ENCODE results near the gene MRPL52.
"Not testable (repeated sequence)": the region's sequence is repeated elsewhere in the genome, so short reads cannot be mapped to it uniquely, and the experiment has no call there.

The MRPL52 gene

DNA sequence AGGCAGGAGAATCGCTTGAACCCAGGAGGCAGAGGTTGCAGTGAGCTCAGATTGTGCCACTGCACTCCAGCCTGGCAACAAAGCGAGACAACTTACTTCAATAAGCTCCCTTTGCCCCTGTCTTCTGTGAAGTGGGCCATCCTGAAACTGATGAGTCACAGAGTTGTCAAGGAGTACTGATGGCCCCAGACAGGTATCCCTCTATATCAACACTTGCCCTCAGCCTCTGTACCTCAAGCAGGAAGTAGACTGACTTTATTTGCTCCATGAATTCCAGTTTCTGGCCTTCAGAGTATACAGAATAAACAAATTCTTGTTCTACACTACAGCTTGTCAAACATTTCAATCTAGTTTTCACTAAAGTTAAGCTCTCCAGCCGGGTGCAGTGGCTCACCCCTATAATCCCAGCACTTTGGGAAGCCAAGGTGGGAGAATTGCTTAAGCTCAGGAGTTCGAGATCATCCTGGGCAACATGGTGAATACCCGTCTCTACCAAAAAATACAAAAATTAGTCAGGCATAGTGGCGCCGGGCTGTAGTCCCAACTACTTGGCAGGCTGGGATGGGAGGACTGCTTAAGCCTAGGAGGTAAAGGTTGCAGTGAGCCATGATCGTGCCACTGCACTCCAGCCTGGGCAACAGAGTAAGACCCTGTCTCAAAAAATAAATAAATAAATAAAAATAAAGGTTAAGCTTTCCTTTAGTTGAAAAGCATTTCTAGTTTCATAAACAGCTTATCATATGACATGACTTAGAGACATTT lies 25.5 kb downstream of the MRPL52 start:
- DNase-seq (ENCODE audit: low spot score) = no peak

DNA sequence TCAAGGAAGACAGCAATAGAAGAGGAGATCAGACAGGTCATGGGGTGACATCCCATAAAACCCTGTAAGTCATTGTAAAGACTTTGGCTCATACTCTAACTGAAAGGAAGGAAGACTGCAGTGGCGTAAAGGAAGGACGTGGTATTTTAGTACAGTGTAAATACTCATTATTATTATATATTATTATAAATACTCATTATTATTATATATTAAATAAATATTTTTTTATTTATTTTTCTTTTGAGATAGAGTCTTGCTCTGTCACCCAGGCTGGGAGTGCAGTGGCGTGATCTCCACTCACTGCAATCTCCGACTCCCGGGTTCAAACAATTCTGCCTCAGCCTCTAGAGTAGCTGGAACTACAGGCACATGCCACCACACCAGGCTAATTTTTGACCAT lies 26.7 kb downstream of the MRPL52 start:
- no peak for DNase-seq (ENCODE audit: low spot score)

DNA sequence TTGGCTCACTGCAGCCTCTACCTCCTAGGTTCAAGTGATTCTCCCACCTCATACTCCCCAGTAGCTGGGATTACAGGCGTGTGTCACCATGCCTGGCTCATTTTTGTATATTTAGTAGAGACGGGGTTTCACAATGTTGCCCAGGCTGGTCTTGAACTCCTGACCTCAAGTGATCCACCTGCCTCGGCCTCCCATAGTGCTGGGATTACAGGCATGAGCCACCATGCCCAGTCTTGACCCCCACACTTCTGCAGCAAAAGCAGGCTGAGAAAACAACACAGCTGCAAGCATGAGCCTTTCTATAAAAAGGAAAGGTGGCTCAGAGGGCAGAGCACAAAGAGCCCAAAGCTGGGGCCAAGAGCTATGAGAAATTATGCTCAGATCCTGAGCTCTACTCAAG lies 30.7 kb downstream of the MRPL52 start:
- not testable (repeated sequence) for DNase-seq (ENCODE audit: low spot score)

DNA sequence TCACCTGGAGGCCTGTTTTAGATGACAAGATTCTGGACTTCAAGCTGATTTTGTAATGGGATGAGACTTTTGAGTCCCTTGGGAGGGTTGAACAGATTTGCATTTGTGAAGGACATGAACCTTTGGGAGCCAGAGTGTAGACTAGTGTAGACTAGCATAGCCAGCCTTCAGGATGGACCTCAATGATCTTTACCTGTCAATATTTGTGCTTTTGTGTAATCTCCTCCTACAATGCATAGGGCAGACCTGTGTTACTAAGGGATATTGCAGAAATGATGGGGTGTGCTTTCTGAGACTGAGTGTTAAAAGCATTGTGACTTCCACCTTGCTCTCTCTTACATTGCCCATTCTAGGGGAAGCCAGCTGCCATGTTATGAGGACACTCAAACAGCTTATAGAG lies 32.0 kb downstream of the MRPL52 start:
- no peak for DNase-seq (ENCODE audit: low spot score)

DNA sequence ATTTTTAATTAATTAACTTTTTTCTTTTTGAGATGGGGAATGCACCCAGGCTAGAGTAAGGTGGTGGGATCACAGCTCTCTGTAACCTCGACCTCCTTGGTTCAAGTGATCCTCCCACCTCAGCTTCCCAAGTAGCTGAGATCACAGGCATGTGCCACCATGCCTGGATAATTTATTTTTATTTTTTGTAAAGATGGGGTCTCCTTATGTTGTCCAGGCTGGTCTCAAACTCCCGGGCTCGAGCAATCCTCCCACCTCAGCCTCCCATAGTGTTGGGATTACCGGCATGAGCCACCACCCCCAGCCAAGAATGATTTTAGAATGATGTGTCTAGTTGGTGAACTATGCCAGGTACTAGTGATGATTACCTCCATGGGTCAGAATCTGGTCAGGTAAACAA lies 35.3 kb downstream of the MRPL52 start:
- DNase-seq (ENCODE audit: low spot score) = no peak

DNA sequence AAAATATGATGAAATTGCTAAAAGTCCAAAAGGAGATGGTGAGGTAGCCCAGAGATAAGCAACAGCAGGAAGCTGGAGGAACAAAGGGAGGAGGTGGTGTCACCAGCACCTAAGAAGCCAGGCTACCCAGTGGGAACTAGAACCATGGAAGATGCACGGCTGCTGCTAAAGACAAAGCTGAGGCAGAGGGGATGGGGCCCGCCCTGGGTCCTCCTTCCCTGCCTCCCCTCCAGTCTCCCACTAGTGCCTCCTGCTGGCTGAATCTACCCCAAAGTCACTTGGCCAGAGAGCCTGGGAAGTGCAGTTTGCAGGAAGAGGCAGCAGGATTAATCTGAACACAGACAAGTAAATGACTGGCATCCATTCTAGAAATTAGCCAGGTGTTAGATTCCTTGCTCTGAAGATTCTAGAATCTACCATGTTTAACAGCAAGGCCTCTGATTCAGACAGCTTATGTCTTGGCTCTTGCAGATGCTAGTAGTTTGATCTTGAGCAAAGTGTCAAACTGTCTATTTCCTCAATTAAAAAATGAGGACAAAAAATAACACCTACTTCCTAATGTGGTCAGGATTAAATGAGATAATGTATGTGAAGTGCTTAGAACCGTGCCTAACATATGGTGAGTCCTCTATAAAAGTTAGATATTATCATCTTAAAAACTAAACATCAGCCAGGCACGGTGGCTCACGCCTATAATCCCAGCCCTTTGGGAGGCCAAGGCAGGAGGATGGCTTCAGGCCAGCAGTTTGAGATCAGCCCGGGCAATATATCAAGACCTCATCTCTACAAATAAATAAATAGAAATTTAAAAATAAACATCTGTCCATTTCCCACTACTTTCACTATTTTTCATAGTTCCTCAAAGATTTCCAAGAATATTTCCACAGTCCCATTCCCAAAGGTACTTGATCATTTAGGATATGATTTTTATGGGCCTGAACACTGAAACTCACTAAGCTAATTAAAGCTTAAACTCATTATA lies 36.0 kb downstream of the MRPL52 start:
- no peak for DNase-seq (ENCODE audit: low spot score)

DNA sequence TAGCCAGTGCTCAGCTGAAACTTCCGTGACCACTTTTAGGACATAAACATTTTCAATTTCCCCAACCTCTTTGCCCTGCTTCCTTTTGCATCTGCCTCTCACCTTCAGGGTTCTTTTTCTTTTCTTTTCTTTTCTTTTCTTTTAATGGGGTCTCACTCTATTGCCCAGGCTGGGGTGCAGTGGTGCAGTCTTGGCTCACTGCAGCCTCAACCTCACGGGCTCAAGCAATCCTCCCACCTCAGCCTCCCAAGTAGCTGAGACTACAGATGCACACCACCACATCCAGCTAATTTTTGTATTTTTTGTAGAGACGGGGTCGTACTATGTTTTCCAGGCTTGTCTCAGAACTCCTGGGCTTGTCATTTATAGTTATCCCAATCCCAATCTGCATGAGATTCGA lies 37.2 kb downstream of the MRPL52 start:
- DNase-seq (ENCODE audit: low spot score) = no peak

DNA sequence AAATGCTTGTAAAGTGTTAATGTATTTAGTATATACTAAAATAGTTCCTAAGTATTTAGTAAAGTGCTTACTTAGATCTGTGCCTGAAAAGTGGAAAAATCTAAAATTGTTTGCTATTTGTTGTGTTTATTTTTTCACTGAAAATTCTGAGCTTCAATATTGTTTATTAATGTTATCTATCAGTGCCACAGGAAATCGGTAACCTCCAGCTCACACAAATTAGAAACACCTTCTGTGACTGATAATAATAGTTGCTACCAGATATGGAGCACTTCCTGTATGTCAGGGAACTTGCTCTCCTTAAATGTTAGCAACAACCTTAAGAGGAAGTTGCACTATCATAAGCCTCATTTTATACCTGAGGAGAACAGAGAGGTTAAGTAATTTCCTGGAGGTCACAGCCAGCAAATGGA lies 41.1 kb downstream of the MRPL52 start:
- DNase-seq (ENCODE audit: low spot score) = no peak

DNA sequence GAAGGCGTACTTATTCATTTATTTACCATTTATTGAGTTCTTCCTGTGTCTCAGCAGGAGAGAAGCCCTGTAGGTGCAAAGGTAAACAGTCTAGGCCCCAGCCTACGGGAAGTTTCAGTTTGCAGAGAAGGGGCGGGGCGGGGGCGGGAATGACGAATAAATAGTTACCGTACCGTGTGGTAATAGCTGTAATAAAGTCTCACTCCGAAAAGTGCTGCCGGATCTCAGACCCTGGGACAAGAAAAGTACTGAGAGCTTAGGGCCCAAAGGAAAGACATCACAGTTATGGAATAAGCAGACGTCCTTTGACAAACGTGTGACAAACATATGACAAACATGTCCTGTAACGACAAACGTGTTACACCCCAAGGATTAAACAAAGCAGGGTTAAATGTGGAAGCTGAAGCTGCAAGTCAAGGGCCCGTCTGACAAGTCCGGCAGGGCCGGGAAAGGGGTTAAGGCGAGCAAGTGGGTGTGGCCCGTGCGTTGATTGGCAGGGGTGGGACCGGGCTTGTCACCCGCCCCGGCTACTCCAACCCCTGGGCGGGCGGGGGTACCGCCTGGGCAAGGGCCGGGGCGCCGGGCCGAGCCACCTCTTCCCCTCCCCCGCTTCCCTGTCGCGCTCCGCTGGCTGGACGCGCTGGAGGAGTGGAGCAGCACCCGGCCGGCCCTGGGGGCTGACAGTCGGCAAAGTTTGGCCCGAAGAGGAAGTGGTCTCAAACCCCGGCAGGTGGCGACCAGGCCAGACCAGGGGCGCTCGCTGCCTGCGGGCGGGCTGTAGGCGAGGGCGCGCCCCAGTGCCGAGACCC lies 41.7 kb downstream of the MRPL52 start, which contains the start of gene LRP10:
TSS of gene LRP10 (plus strand) at position 517 of the 809 bp plus-strand sequence. CDS start 564 bp downstream, outside the sequence.
- DNase-seq (ENCODE audit: low spot score) = peak; percentile 94

DNA sequence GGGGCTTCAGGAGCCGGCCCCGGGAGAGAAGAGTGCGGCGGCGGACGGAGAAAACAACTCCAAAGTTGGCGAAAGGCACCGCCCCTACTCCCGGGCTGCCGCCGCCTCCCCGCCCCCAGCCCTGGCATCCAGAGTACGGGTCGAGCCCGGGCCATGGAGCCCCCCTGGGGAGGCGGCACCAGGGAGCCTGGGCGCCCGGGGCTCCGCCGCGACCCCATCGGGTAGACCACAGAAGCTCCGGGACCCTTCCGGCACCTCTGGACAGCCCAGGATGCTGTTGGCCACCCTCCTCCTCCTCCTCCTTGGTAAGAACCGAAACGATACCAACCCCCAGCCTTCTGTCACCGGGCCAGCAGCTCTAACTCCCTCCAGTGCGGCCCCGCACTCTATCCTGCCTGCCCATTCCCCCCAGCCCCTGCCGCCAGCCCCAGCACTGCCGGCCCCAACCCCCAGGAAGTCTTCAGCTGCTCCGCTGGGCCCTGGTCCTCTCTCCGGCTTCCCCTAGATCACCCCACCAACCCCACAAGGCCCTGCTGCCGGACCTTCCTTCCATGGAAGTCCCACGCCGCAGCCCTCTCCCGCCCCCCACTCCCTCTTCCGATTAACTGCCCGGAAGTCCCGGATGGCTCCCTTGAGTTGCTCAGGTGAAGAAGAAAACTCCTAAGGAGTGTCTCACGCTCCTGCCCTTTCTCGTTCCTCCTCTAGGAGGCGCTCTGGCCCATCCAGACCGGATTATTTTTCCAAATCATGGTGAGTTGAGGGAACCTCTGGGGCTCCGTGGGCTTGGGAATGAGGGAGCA lies 42.5 kb downstream of the MRPL52 start:
- peak; percentile 77 for DNase-seq (ENCODE audit: low spot score)

DNA sequence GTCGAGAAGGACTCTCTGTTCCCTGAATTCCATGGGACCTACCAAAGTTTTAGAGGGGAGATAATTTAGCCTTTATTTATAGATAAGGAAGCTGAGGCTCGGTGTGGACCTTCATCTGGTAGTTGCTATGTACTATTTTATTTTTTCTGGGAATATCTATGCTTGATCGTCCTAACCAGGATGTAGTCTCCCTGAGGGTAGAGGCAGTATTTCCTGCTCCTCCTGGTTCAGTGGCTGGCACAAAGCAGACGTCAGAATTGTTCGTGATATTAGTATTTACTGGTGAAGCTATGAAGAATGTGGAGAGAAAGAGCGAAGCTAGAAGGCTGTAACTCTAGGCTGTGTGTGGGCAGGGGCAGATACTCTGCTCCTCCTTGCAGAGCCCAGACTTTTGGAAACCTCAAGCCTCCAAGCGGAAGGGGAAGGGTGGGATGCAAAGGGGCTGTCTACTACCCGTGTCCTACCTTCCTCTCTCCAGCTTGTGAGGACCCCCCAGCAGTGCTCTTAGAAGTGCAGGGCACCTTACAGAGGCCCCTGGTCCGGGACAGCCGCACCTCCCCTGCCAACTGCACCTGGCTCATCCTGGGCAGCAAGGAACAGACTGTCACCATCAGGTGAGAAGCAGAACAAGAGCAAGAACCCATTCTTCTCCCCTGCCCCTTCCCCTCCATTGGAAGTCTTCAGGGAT lies 43.3 kb downstream of the MRPL52 start:
- DNase-seq (ENCODE audit: low spot score) = no peak

DNA sequence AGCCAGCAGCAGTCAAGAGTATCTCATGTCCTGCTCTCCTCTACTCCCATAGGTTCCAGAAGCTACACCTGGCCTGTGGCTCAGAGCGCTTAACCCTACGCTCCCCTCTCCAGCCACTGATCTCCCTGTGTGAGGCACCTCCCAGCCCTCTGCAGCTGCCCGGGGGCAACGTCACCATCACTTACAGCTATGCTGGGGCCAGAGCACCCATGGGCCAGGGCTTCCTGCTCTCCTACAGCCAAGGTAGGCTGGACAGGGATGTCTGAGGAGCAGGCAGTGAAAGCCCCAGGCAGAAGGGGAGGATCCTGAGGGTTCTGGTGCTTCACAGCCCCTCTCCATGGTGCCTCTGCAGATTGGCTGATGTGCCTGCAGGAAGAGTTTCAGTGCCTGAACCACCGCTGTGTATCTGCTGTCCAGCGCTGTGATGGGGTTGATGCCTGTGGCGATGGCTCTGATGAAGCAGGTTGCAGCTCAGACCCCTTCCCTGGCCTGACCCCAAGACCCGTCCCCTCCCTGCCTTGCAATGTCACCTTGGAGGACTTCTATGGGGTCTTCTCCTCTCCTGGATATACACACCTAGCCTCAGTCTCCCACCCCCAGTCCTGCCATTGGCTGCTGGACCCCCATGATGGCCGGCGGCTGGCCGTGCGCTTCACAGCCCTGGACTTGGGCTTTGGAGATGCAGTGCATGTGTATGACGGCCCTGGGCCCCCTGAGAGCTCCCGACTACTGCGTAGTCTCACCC lies 45.5 kb downstream of the MRPL52 start:
- DNase-seq (ENCODE audit: low spot score) = no peak

DNA sequence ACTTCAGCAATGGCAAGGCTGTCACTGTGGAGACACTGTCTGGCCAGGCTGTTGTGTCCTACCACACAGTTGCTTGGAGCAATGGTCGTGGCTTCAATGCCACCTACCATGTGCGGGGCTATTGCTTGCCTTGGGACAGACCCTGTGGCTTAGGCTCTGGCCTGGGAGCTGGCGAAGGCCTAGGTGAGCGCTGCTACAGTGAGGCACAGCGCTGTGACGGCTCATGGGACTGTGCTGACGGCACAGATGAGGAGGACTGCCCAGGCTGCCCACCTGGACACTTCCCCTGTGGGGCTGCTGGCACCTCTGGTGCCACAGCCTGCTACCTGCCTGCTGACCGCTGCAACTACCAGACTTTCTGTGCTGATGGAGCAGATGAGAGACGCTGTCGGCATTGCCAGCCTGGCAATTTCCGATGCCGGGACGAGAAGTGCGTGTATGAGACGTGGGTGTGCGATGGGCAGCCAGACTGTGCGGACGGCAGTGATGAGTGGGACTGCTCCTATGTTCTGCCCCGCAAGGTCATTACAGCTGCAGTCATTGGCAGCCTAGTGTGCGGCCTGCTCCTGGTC lies 46.1 kb downstream of the MRPL52 start:
- no peak for DNase-seq (ENCODE audit: low spot score)

DNA sequence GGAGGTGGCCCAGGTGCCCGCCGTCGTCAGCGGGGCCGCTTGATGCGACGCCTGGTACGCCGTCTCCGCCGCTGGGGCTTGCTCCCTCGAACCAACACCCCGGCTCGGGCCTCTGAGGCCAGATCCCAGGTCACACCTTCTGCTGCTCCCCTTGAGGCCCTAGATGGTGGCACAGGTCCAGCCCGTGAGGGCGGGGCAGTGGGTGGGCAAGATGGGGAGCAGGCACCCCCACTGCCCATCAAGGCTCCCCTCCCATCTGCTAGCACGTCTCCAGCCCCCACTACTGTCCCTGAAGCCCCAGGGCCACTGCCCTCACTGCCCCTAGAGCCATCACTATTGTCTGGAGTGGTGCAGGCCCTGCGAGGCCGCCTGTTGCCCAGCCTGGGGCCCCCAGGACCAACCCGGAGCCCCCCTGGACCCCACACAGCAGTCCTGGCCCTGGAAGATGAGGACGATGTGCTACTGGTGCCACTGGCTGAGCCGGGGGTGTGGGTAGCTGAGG lies 47.4 kb downstream of the MRPL52 start:
- no peak for DNase-seq (ENCODE audit: low spot score)

DNA sequence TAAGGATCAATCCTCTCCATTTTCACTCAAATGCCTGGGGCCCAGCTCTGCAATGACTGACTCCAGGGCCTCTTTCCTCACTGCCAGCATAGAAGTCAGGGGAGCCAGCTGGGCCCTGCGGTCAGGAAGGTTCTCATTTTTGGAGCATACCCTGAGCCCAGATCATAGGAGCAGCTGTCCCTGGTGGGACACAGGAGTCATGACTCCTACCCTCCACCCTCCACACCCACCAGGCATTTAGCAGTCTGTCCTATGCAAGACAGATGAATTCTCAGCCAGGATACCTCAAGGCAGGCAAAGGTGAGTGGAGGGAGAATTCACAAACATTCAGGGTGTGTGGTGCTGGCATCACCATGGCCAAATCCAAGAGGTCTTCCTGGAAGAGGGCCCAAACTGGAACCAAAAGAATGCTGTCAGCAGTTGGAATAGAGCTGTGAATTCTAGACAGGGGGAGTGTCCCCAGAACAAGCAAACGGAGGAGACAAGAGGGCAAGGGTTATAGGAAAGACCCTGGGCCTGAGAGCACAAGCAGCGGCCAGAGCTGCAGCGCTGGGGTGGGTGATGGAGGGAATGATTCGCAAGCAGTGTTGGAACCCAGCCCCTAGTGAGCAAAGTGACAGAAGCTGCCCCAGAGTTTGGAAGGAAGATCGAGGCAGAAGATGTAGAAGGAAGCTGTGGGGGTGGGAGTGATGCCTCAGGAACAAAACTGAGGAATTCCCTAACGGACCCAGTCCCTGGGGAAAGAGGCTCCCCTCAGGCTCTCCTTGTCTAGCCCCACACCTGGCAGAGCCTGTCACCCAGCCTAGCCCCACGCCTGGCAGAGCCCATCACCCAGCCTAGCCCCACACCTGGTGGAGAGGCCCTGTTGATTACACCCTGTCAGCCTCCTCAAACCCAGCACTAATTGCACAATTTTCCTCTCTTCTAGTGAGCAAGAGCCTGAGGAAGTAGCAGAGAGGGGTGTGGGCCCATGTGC lies 48.9 kb downstream of the MRPL52 start:
- no peak for DNase-seq (ENCODE audit: low spot score)

DNA sequence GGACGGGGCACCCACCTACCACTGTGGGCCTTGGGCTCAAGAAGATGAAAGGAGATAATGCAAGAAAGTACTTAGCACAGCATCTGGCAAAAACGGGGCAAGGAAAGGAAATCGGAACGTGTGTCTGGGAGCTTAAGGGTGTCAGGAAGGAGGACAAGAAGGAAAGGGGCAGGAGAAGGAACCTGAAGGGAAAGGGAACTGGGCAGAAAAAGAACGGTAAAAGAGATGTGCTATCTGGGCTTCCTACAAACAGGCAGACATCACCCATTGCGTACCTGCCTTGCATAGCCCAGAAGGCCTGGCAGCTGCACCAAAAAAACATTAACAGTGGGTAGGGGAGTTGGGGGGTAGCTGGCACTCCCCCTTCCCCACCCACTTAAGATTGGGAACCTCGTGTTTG lies 52.4 kb downstream of the MRPL52 start:
- no peak for DNase-seq (ENCODE audit: low spot score)

DNA sequence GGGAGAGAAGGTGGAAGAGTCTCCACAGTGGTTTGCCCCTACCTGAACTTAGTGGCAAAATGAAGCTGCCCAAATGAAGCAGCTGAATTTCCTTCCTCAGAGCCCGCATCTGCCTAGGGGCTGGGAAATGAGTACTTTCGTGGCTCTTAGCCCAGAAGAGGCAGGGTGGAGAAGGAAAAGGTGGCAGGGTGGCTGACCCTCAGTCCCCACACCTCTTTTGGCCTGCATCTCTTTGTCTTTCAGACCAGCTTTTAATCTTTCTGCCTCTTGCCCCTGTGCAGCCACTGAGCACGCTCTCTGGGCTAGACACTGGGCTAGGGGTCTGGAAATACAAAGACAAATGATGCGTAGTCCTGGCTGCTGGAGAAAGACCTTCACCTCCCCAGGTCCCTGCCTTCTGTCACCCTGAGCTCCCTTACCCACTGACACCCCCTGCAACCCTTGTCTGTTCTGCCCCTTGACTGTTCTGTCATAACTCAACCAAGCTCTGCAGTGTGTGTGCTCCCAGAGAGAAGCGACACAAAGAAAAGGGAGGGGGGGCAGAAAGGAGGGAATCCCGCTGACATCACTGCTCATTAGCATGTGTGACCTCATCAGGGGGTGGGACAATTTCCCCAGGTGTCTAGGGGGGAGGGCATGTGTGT lies 53.0 kb downstream of the MRPL52 start:
- DNase-seq (ENCODE audit: low spot score) = no peak

All from SW480 (cell line).